GM11168 (cell line): Measurements from ENCODE around the gene CAT.
"Not testable (repeated sequence)": the region's sequence is repeated elsewhere in the genome, so short reads cannot be mapped to it uniquely, and the experiment has no call there.

ENCODE experiments used
- in situ Hi-C: fragments of 300-500 bp; cut with MboI; formaldehyde crosslinking; loops from one replicate; pipeline ENCODE4 v1.12.0; 2022; ENCODE audit warnings: low sequenced_read_pairs; ENCODE audit not compliant: unreplicated experiment

CAT gene

GRCh38 chr11:34423300-34423699, 15.4 kb upstream of the CAT start:
- in situ Hi-C loops = no loop called here

- in situ Hi-C loops = not testable (repeated sequence)
Measured at GRCh38 chr11:34424826-34425225, 13.9 kb upstream of the CAT start.

GRCh38 chr11:34425360-34425759, 13.4 kb upstream of the CAT start:
- in situ Hi-C loops = no loop called here

- in situ Hi-C loops = no loop called here
Measured at GRCh38 chr11:34425867-34426266, 12.9 kb upstream of the CAT start.

GRCh38 chr11:34426766-34427185, 12.0 kb upstream of the CAT start:
- in situ Hi-C loops = no loop called here

GRCh38 chr11:34427186-34427805, 11.4 kb upstream of the CAT start:
- in situ Hi-C loops = no loop called here

- in situ Hi-C loops = no loop called here
Measured at GRCh38 chr11:34431979-34432378, 6.8 kb upstream of the CAT start.

GRCh38 chr11:34432822-34433221, 5.9 kb upstream of the CAT start:
- in situ Hi-C loops = no loop called here

GRCh38 chr11:34433899-34434298, 4.8 kb upstream of the CAT start:
- in situ Hi-C loops = no loop called here

GRCh38 chr11:34437224-34438125, 1.3 kb upstream of the CAT start:
- in situ Hi-C loops = no loop called here

GRCh38 chr11:34439610-34440198, 970 bp downstream of the CAT start:
- in situ Hi-C loops = no loop called here

- in situ Hi-C loops = no loop called here
Measured at GRCh38 chr11:34441814-34442213, 3.1 kb downstream of the CAT start.

GRCh38 chr11:34443136-34443535, 4.4 kb downstream of the CAT start:
- in situ Hi-C loops = no loop called here

- in situ Hi-C loops = no loop called here
Measured at GRCh38 chr11:34444428-34444827, 5.7 kb downstream of the CAT start.

GRCh38 chr11:34445956-34446355, 7.2 kb downstream of the CAT start:
- in situ Hi-C loops = no loop called here

GRCh38 chr11:34446386-34446785, 7.7 kb downstream of the CAT start:
- in situ Hi-C loops = no loop called here

- in situ Hi-C loops = no loop called here
Measured at GRCh38 chr11:34447044-34447443, 8.3 kb downstream of the CAT start.

GRCh38 chr11:34448223-34448994, 9.7 kb downstream of the CAT start:
- in situ Hi-C loops = no loop called here

GRCh38 chr11:34449013-34449412, 10.3 kb downstream of the CAT start:
- in situ Hi-C loops = no loop called here

- in situ Hi-C loops = no loop called here
Measured at GRCh38 chr11:34451053-34451452, 12.3 kb downstream of the CAT start.
